Measurements from ENCODE around the gene TFEC. TPM values are rescaled to one million over a fixed set of nuclear protein-coding genes. Genes with fewer than 3 reads are reported as not detected.
A peak's percentile ranks its signal among the peaks of the same experiment; 100 is the strongest.
"Not testable (repeated sequence)": the region's sequence is repeated elsewhere in the genome, so short reads cannot be mapped to it uniquely, and the experiment has no call there.

The TFEC gene
- total RNA-seq, 4 donors from 2014 or later, result 1.4 to 5.0 (median 2.5) TPM

DNA sequence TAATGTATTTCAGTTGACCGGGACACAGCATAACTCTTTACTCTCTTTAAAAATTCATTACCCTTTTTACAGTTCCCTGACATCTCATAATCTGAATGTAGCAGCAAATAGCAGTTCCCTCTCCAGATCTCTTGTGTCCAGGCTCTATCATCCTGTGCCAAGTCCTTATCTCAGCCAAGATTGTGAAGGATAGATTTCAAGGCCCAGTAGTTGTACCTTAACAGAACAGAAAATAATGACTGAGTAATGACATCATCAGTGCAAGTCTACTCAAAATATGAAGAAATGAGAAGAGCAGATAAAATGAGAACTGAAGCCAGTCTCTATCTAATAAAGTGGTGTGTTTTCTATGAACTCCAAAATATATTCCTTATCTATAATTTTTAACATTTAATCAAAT is 92.6 kb downstream of the TFEC start:
- Histone ChIP-seq H3K27me3 (no peaks in the 10 kb centered on the region), H3K27ac (no peak overlapping the region), H3K4me3 (replicated peaks in 1 of 3) (no peak overlapping the region), H3K9me3 (no peaks in the 10 kb centered on the region), H3K36me3 (no peaks in the 10 kb centered on the region), H3K4me1 (peaks cover 8 to 16% of the 10 kb centered on the region in 2 donors)
- no peak for DNase-seq
- no peak for TF ChIP-seq POLR2A (IDR thresholded peaks at IDR 0.05)
- TF ChIP-seq, protein P1, sequence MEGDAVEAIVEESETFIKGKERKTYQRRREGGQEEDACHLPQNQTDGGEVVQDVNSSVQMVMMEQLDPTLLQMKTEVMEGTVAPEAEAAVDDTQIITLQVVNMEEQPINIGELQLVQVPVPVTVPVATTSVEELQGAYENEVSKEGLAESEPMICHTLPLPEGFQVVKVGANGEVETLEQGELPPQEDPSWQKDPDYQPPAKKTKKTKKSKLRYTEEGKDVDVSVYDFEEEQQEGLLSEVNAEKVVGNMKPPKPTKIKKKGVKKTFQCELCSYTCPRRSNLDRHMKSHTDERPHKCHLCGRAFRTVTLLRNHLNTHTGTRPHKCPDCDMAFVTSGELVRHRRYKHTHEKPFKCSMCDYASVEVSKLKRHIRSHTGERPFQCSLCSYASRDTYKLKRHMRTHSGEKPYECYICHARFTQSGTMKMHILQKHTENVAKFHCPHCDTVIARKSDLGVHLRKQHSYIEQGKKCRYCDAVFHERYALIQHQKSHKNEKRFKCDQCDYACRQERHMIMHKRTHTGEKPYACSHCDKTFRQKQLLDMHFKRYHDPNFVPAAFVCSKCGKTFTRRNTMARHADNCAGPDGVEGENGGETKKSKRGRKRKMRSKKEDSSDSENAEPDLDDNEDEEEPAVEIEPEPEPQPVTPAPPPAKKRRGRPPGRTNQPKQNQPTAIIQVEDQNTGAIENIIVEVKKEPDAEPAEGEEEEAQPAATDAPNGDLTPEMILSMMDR (IDR thresholded peaks at IDR 0.05), result no peak
- intact Hi-C loops (cut with DNase I), result no loop called here
- WGBS, 2 donors, result 51 to 81% methylated on average over 1 of the region's 1 CpG

GRCh38 chr7:115933471-115933870 is 97.1 kb downstream of the TFEC start:
- Histone ChIP-seq H3K27ac (no peak overlapping the region), H3K9me3 (no peaks in the 10 kb centered on the region), H3K36me3 (no peaks in the 10 kb centered on the region), H3K4me1 (no peaks in the 10 kb centered on the region), H3K27me3 (no peaks in the 10 kb centered on the region), H3K4me3 (replicated peaks in 1 of 3) (no peak overlapping the region)
- no peak for DNase-seq
- TF ChIP-seq, protein P1 (IDR thresholded peaks at IDR 0.05), result no peak
- no peak for TF ChIP-seq POLR2A (IDR thresholded peaks at IDR 0.05)
- 83 to 85% methylated on average over 4 of the region's 4 CpGs for WGBS, 2 donors
- intact Hi-C loops (cut with DNase I), result no loop called here

DNA sequence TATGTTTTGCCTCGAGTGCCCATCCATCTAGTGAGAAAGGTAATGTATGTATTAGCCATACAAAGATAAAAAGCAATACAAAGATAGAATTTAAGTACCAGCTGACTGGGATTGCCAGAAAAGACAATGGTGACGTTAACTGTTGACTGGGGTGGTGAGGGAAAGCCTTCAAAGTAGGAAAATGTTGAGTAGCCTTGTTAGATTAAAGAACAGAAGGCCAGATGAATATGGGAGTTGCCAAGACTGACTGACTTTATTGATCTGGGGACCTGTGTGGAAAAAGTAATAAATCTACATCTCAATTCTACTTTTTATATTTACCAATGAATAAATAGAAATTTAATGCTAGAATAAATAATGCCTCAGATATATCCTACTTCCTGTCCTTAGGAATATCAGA is 97.7 kb downstream of the TFEC start:
- no peak for DNase-seq
- 86 to 89% methylated on average over 2 of the region's 2 CpGs for WGBS, 2 donors
- no peak overlapping the region for H3K27ac ChIP-seq
- peaks cover 3 to 5% of the 10 kb centered on the region in 2 donors for H3K4me1 ChIP-seq
- H3K9me3 ChIP-seq, result no peaks in the 10 kb centered on the region
- no peak overlapping the region for H3K4me3 ChIP-seq (replicated peaks in 1 of 3)
- TF ChIP-seq, protein P1 (IDR thresholded peaks at IDR 0.05), result no peak
- no peaks in the 10 kb centered on the region for H3K27me3 ChIP-seq
- no peaks in the 10 kb centered on the region for H3K36me3 ChIP-seq
- intact Hi-C loops (cut with DNase I), result no loop called here

- H3K27me3 ChIP-seq; intact Hi-C loops (cut with DNase I); H3K4me3 ChIP-seq (replicated peaks in 1 of 3); H3K36me3 ChIP-seq; H3K27ac ChIP-seq; DNase-seq; H3K9me3 ChIP-seq: not testable (repeated sequence)
- 96 to 97% methylated on average over 4 of the region's 4 CpGs for WGBS, 2 donors
- H3K4me1 ChIP-seq, result peaks cover 6 to 13% of the 10 kb centered on the region in 2 donors
Observed at GRCh38 chr7:115930184-115930583, 100.4 kb downstream of the TFEC start.

GRCh38 chr7:115929736-115930135 is 100.8 kb downstream of the TFEC start:
- 96 to 100% methylated on average over 3 of the region's 3 CpGs for WGBS, 2 donors
- H3K4me1 ChIP-seq, result peaks cover 11 to 17% of the 10 kb centered on the region in 2 donors
- intact Hi-C loops (cut with DNase I); H3K27ac ChIP-seq; DNase-seq; H3K27me3 ChIP-seq; H3K9me3 ChIP-seq; H3K4me3 ChIP-seq (replicated peaks in 1 of 3); H3K36me3 ChIP-seq: not testable (repeated sequence)

DNA sequence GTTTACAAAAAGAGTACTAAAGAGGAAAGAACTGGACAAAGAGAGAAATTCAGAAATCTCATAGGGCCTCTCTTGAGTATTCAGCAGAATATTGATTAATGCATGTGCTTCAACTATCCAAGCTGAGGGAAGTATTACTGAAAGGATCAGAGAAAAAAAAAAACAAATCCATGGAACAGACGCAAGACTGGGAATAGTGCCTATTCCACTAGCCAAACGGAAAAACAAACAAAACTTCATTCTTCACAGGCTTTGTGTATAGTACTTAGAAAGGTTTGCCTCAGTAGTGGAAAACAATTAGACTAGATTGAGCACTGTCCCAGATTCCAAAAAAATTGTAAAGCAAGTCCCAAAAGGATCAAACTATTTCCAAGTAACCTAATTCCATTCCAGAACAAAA is 106.2 kb downstream of the TFEC start:
- no peak overlapping the region for H3K4me3 ChIP-seq (replicated peaks in 1 of 3)
- H3K27ac ChIP-seq, result peak overlapping the region; percentile 29 to 87 (median 58)
- no peaks in the 10 kb centered on the region for H3K9me3 ChIP-seq
- no peaks in the 10 kb centered on the region for H3K36me3 ChIP-seq
- H3K27me3 ChIP-seq, result no peaks in the 10 kb centered on the region
- H3K4me1 ChIP-seq, result peaks cover 19 to 24% of the 10 kb centered on the region in 2 donors
- TF ChIP-seq, protein P1 (IDR thresholded peaks at IDR 0.05), result no peak
- no peak for TF ChIP-seq POLR2A (IDR thresholded peaks at IDR 0.05)
- 7 to 11% methylated on average over 2 of the region's 2 CpGs for WGBS, 2 donors
- no peak for DNase-seq
- intact Hi-C loops (cut with DNase I), result no loop called here
